SK-N-SH (cell line): ENCODE measurements around the gene C2CD3. TPM values are rescaled to one million over a fixed set of nuclear protein-coding genes. Genes with fewer than 3 reads are reported as not detected.

ENCODE experiments used
- CTCF ChIA-PET: fragments of 300-600, 350-600 bp; formaldehyde crosslinking; extraction: SDS; loops from one replicate; lab custom pipeline; 2021; lab: Yijun Ruan, JAX
- POLR2A ChIA-PET: fragments of 350-600 bp; sonication (Branson Sonifier 250); formaldehyde crosslinking; extraction: SDS; loops from one replicate; lab custom pipeline; 2020; ENCODE audit warnings: antibody characterized with exemption, inconsistent platforms; lab: Yijun Ruan, JAX
- DNase-seq: peaks from one replicate; pipeline ENCODE4 v3.0.0; 2012
- H2AFZ ChIP-seq: fragments of 200-600 bp; sonication (generic); 2 replicates; pipeline ENCODE4 v1.8.1; 2016; ENCODE audit warnings: antibody characterized with exemption, mild to moderate bottlenecking, low read depth
- H3F3A ChIP-seq: fragments of 200-600 bp; sonication (generic); replicated peaks from 2 replicates; pipeline ENCODE3; 2016; ENCODE audit warnings: antibody characterized with exemption, mild to moderate bottlenecking; ENCODE audit not compliant: insufficient read depth
- H3K27ac ChIP-seq, 2 experiments: fragments of 200-500 bp in 1 of 2; fragments of 200-600 bp in 1 of 2; sonication (Bioruptor generic) in 1 of 2; sonication (generic), shearing (Covaris generic) in 1 of 2; 2 replicates each; pipeline versions ENCODE4 v1.5.1 to v1.6.1; 2014 to 2016; ENCODE audit warnings: low read depth in 2 of 2, inconsistent platforms in 1 of 2, low read length in 1 of 2, mild to moderate bottlenecking in 1 of 2, mixed read lengths in 1 of 2
- H3K27me3 ChIP-seq: fragments of 200-600 bp; sonication (generic), shearing (Covaris generic); 2 replicates; pipeline ENCODE4 v1.6.1; 2016; ENCODE audit warnings: mixed run types; ENCODE audit not compliant: insufficient read depth
- H3K36me3 ChIP-seq, 2 experiments: fragments of 200-500 bp in 1 of 2; fragments of 200-600 bp in 1 of 2; sonication (Bioruptor generic) in 1 of 2; sonication (generic) in 1 of 2; replicated peaks in 1 of 2; 2 replicates each; pipeline versions ENCODE3 to v1.5.1; 2014 to 2016; ENCODE audit warnings: low read length in 1 of 2, mild to moderate bottlenecking in 1 of 2; ENCODE audit not compliant: insufficient read depth in 2 of 2, control insufficient read depth in 1 of 2
- H3K4me1 ChIP-seq, 2 experiments: fragments of 200-500 bp in 1 of 2; fragments of 200-600 bp in 1 of 2; sonication (Bioruptor generic) in 1 of 2; sonication (generic), shearing (Covaris generic) in 1 of 2; 2 replicates each; pipeline versions ENCODE4 v1.5.1 to v1.6.1; 2014 to 2016; ENCODE audit warnings: low read depth in 1 of 2, low read length in 1 of 2, mixed run types in 1 of 2; ENCODE audit not compliant: insufficient read depth in 2 of 2, control insufficient read depth in 1 of 2
- H3K4me2 ChIP-seq: fragments of 200-600 bp; sonication (generic), shearing (Covaris generic); 2 replicates; pipeline ENCODE4 v1.6.1; 2017; ENCODE audit warnings: mixed run types
- H3K4me3 ChIP-seq, 2 experiments: fragments of 200-500 bp in 1 of 2; fragments of 200-600 bp in 1 of 2; sonication (Bioruptor generic) in 1 of 2; sonication (generic), shearing (Covaris generic) in 1 of 2; 2 replicates each; pipeline versions ENCODE4 v1.5.1 to v1.8.1; 2014 to 2016; ENCODE audit warnings: low read depth in 2 of 2, inconsistent platforms in 1 of 2, low read length in 1 of 2, mild to moderate bottlenecking in 1 of 2, mixed read lengths in 1 of 2, moderate library complexity in 1 of 2
- H3K79me2 ChIP-seq: fragments of 200-600 bp; sonication (generic); 2 replicates; pipeline ENCODE4 v1.8.1; 2017; ENCODE audit warnings: mild to moderate bottlenecking; ENCODE audit not compliant: insufficient read depth
- H3K9ac ChIP-seq: fragments of 200-600 bp; sonication (generic); 2 replicates; pipeline ENCODE4 v1.6.1; 2017; ENCODE audit warnings: mixed run types
- H3K9me2 ChIP-seq: fragments of 200-600 bp; sonication (generic); 2 replicates; pipeline ENCODE4 v1.6.1; 2017; ENCODE audit warnings: mixed run types
- H3K9me3 ChIP-seq: fragments of 200-600 bp; sonication (generic); 2 replicates; pipeline ENCODE4 v1.6.1; 2017; ENCODE audit warnings: mixed run types, mild to moderate bottlenecking, moderate library complexity
- H4K20me1 ChIP-seq: fragments of 200-600 bp; sonication (generic); 2 replicates; pipeline ENCODE4 v1.6.1; 2017; ENCODE audit warnings: mild to moderate bottlenecking, mixed run types; ENCODE audit not compliant: insufficient read depth
- EP300 ChIP-seq, 2 experiments: IDR thresholded peaks; 2 replicates each; pipeline versions ENCODE4 v1.4.0 to v1.6.1; 2012; ENCODE audit warnings: borderline replicate concordance in 1 of 2, low read depth in 1 of 2, low read length in 1 of 2
- FOSL2 ChIP-seq: IDR thresholded peaks from 2 replicates; pipeline ENCODE4 v1.4.0; 2012; ENCODE audit warnings: low read depth, mild to moderate bottlenecking, moderate library complexity, borderline replicate concordance
- JUND ChIP-seq: IDR thresholded peaks from 2 replicates; pipeline ENCODE4 v1.4.0; 2012
- MXI1 ChIP-seq: IDR thresholded peaks from 2 replicates; pipeline ENCODE4 v1.6.1; 2012; ENCODE audit warnings: mild to moderate bottlenecking, low read depth, low read length, improper control_type of control experiment
- NFIC ChIP-seq: IDR thresholded peaks from 2 replicates; pipeline ENCODE4 v1.4.0; 2012; ENCODE audit warnings: borderline replicate concordance
- NRF1 ChIP-seq: IDR thresholded peaks from 2 replicates; pipeline ENCODE4 v1.6.1; 2012; ENCODE audit warnings: low read depth, mild to moderate bottlenecking, low read length
- PBX3 ChIP-seq: IDR thresholded peaks from 2 replicates; pipeline ENCODE4; 2012
- POLR2AphosphoS5 ChIP-seq: IDR thresholded peaks from 2 replicates; pipeline ENCODE4 v1.6.1; 2012; ENCODE audit warnings: low read depth, low read length
- RCOR1 ChIP-seq: fragments of 150-350 bp; IDR thresholded peaks from 2 replicates; pipeline ENCODE4 v1.6.1; 2017; ENCODE audit warnings: antibody characterized with exemption, low read length
- SIN3A ChIP-seq: IDR thresholded peaks from 2 replicates; pipeline ENCODE4 v1.6.1; 2012; ENCODE audit warnings: low read depth, mild to moderate bottlenecking, low read length, moderate library complexity, borderline replicate concordance
- SMC3 ChIP-seq: IDR thresholded peaks from 2 replicates; pipeline ENCODE4 v1.6.1; 2012; ENCODE audit warnings: low read depth, low read length, improper control_type of control experiment
- TCF12 ChIP-seq: IDR thresholded peaks from 2 replicates; pipeline ENCODE4 v1.4.0; 2012
- TEAD4 ChIP-seq: IDR thresholded peaks from 2 replicates; pipeline ENCODE4 v1.4.0; 2012; ENCODE audit warnings: mild to moderate bottlenecking, borderline replicate concordance; ENCODE audit not compliant: insufficient read depth
- WGBS: methylation state at CpG from one replicate; pipeline ENCODE4 v1.1.6; 2017; ENCODE audit warnings: low lambda C conversion rate; 5-methylcytosine and 5-hydroxymethylcytosine counted together
- polyA plus RNA-seq, 3 experiments: library from polyadenylated mRNA; depleted of rRNA; stranded (reverse); fragments of >200 nt; gene quantifications; 2 replicates each; pipeline ENCODE4 v1.2.3, GENCODE V29; 2012
- TF ChIP-seq, protein P1 (sequence below): IDR thresholded peaks from 2 replicates; pipeline ENCODE4 v1.4.0; 2012; ENCODE audit warnings: low read depth, borderline replicate concordance
- TF ChIP-seq, protein P2 (sequence below): IDR thresholded peaks from 2 replicates; pipeline ENCODE4 v1.6.1; 2012; ENCODE audit warnings: mild to moderate bottlenecking, low read depth, low read length, moderate library complexity

Gene C2CD3
- polyA plus RNA-seq, 1 of the 3 experiments (the other 2 are of a cell fraction) = 7.0 TPM

DNA sequence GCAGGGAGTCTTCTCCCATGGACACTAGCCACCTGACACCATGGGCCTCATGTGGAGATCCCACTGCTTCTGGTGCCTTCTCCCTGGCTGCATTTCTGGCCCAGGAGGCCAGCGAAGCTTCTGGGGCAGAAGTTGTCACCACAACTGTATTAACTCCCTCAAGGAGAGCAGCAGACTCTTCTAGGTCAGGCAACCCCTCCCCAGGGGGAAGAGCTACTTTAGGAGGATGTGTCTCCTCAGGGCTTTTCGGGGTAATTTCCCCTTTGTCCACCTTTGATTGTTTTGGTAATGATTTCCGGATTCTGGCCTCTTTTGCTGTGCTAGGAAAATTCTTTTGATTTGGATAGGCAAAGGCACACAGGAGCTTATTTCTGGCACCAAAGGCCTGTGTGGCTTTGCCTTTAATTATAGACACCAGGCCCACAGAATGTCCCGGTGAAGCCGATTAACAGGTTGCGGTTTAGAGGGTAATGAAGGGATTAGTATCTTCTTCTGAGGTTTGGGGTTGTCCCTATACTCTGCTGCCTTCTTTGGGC, 179.3 kb downstream of the C2CD3 start:
- ChIA-PET POLR2A (no interaction called here), CTCF (interaction anchor here (0.8 kb wide), 1 partner anchor 366 kb away, joined by 3 read pairs; no protein-coding TSS in a partner anchor)
- H3F3A ChIP-seq = peaks cover 4% of the 10 kb centered on the region
- no peaks in the 10 kb centered on the region for H3K27me3 ChIP-seq
- no peaks in the 10 kb centered on the region for H3K79me2 ChIP-seq
- TF ChIP-seq JUND (no peak), EP300 (IDR thresholded peaks at IDR 0.05; ENCODE audit: borderline replicate concordance in 1 of 2, low read depth in 1 of 2, low read length in 1 of 2) (no peak), RCOR1 (no peak), TEAD4 (no peak), SIN3A (no peak), FOSL2 (no peak), SMC3 (no peak), POLR2AphosphoS5 (no peak), NFIC (no peak), MXI1 (no peak), NRF1 (no peak), TCF12 (no peak), PBX3 (no peak)
- TF ChIP-seq, protein P1, sequence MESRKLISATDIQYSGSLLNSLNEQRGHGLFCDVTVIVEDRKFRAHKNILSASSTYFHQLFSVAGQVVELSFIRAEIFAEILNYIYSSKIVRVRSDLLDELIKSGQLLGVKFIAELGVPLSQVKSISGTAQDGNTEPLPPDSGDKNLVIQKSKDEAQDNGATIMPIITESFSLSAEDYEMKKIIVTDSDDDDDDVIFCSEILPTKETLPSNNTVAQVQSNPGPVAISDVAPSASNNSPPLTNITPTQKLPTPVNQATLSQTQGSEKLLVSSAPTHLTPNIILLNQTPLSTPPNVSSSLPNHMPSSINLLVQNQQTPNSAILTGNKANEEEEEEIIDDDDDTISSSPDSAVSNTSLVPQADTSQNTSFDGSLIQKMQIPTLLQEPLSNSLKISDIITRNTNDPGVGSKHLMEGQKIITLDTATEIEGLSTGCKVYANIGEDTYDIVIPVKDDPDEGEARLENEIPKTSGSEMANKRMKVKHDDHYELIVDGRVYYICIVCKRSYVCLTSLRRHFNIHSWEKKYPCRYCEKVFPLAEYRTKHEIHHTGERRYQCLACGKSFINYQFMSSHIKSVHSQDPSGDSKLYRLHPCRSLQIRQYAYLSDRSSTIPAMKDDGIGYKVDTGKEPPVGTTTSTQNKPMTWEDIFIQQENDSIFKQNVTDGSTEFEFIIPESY = no peak
- TF ChIP-seq, protein P2, sequence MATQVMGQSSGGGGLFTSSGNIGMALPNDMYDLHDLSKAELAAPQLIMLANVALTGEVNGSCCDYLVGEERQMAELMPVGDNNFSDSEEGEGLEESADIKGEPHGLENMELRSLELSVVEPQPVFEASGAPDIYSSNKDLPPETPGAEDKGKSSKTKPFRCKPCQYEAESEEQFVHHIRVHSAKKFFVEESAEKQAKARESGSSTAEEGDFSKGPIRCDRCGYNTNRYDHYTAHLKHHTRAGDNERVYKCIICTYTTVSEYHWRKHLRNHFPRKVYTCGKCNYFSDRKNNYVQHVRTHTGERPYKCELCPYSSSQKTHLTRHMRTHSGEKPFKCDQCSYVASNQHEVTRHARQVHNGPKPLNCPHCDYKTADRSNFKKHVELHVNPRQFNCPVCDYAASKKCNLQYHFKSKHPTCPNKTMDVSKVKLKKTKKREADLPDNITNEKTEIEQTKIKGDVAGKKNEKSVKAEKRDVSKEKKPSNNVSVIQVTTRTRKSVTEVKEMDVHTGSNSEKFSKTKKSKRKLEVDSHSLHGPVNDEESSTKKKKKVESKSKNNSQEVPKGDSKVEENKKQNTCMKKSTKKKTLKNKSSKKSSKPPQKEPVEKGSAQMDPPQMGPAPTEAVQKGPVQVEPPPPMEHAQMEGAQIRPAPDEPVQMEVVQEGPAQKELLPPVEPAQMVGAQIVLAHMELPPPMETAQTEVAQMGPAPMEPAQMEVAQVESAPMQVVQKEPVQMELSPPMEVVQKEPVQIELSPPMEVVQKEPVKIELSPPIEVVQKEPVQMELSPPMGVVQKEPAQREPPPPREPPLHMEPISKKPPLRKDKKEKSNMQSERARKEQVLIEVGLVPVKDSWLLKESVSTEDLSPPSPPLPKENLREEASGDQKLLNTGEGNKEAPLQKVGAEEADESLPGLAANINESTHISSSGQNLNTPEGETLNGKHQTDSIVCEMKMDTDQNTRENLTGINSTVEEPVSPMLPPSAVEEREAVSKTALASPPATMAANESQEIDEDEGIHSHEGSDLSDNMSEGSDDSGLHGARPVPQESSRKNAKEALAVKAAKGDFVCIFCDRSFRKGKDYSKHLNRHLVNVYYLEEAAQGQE = no peak
- H3K27ac ChIP-seq = no peak overlapping the region
- no peak overlapping the region for H3K4me3 ChIP-seq
- no peaks in the 10 kb centered on the region for H3K9me3 ChIP-seq
- H3K4me1 ChIP-seq = no peaks in the 10 kb centered on the region
- no peaks in the 10 kb centered on the region for H3K9me2 ChIP-seq
- WGBS = 83% methylated on average over 6 of the region's 6 CpGs
- no peak overlapping the region for H3K9ac ChIP-seq
- no peak overlapping the region for H3K4me2 ChIP-seq
- no peaks in the 10 kb centered on the region for H4K20me1 ChIP-seq
- H3K36me3 ChIP-seq = no peaks in the 10 kb centered on the region
- no peak overlapping the region for H2AFZ ChIP-seq
- DNase-seq = no peak
